GM12865 (cell line): ENCODE measurements around the gene SNX7.

Experiments used
- DNase-seq: peaks from one replicate; pipeline ENCODE4 v3.0.0; 2010; ENCODE audit warnings: low read depth
- H3K4me3 ChIP-seq: 2 replicates; pipeline ENCODE4 v1.5.1; 2011; ENCODE audit warnings: mild to moderate bottlenecking, low read depth, low read length, control low read depth
- TF ChIP-seq, protein P1 (sequence below): IDR thresholded peaks from 2 replicates; pipeline ENCODE4 v1.5.1; 2011; ENCODE audit warnings: low read length, control low read depth, low read depth, inconsistent platforms; ENCODE audit not compliant: insufficient read depth; ENCODE audit errors: missing control alignments

The SNX7 gene

DNA sequence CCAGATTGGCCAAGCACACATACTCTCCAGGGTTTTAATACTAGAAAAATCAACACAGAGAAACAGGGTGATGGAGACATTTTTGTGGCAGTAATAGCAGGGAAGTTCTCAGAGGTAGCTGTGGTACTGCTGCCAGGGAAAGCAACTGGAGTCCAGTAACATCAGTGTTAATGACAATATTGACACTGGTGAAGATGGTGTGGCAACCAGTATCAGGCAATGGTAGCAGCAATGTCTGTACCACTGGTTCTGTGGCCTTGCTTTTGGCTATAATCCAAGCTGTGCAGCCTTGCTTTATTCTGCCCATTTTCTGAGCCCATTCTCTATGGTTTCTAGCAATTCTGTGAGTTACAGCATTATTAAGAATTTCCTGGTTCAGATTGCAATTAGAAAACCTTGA lies 1.6 kb upstream of the SNX7 start:
- H3K4me3 ChIP-seq = no peak overlapping the region
- TF ChIP-seq, protein P1, sequence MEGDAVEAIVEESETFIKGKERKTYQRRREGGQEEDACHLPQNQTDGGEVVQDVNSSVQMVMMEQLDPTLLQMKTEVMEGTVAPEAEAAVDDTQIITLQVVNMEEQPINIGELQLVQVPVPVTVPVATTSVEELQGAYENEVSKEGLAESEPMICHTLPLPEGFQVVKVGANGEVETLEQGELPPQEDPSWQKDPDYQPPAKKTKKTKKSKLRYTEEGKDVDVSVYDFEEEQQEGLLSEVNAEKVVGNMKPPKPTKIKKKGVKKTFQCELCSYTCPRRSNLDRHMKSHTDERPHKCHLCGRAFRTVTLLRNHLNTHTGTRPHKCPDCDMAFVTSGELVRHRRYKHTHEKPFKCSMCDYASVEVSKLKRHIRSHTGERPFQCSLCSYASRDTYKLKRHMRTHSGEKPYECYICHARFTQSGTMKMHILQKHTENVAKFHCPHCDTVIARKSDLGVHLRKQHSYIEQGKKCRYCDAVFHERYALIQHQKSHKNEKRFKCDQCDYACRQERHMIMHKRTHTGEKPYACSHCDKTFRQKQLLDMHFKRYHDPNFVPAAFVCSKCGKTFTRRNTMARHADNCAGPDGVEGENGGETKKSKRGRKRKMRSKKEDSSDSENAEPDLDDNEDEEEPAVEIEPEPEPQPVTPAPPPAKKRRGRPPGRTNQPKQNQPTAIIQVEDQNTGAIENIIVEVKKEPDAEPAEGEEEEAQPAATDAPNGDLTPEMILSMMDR = no peak
- DNase-seq = no peak

DNA sequence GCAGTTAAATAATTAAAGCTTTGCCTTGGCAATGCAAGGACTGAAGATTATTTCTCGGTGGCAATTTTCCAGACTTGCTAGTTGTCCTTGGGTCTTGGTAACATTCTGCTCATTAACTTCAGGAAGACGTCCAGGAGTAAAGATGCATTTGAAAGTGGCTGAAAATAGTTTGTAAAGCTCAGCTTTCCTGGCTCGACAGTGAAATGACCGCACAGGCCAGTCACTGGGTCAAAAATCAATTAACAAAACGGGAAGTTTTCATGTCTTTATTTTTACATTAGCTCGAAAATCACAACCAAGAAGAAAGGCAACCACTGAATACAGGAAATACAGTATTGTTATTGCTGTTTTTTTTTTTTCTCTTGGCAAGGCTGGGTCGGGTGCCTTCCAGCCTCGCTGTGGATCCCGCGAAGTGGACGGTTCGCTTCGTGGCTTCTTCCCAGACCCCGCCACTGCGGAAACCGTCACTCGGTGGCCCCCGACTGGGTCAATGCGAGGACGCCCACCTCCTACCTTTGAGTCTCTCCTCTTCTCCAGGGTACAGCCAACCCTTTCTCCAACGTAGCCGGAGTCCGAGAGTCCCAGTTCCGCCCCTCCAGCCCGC lies 479 bp upstream of the SNX7 start:
- no peak for DNase-seq
- TF ChIP-seq, protein P1 = no peak
- no peak overlapping the region for H3K4me3 ChIP-seq

DNA sequence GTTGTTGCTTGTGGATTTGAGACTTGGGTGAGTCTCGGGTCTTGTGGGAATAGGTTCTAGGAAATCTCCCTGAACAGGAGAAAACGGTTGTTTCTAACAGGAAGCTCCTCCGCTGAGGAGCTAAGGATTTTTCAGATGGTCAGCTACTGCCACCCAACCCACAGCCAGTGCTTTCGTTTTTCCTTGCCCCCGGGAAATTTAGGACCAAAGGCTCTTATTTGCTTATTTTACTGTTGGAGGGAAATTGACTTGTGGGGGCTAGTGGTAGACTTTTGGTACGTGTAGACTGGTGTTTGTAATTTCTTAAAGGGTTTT lies 792 bp downstream of the SNX7 start:
- H3K4me3 ChIP-seq = no peak overlapping the region
- TF ChIP-seq, protein P1 = no peak
- DNase-seq = no peak

DNA sequence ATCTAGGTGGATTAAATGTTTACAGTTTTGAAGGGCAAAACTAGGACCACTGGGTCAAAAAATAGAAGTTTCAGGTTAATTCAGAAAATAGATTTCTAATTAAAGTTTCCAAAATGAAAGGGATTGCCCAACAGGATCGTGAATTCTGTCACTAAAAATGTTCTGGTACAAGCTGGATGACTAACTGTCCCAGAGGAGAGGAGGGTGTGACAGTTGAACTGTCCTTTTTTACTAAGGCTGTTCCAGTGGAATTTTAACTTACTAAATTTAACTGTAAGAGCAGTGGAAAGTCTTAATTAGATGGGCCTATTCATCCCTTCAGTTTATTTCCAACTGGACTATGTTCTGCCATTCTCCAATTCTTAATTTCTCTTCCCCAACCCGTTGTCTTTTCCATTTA lies 7.2 kb downstream of the SNX7 start:
- DNase-seq = no peak
- H3K4me3 ChIP-seq = no peak overlapping the region
- TF ChIP-seq, protein P1 = no peak

DNA sequence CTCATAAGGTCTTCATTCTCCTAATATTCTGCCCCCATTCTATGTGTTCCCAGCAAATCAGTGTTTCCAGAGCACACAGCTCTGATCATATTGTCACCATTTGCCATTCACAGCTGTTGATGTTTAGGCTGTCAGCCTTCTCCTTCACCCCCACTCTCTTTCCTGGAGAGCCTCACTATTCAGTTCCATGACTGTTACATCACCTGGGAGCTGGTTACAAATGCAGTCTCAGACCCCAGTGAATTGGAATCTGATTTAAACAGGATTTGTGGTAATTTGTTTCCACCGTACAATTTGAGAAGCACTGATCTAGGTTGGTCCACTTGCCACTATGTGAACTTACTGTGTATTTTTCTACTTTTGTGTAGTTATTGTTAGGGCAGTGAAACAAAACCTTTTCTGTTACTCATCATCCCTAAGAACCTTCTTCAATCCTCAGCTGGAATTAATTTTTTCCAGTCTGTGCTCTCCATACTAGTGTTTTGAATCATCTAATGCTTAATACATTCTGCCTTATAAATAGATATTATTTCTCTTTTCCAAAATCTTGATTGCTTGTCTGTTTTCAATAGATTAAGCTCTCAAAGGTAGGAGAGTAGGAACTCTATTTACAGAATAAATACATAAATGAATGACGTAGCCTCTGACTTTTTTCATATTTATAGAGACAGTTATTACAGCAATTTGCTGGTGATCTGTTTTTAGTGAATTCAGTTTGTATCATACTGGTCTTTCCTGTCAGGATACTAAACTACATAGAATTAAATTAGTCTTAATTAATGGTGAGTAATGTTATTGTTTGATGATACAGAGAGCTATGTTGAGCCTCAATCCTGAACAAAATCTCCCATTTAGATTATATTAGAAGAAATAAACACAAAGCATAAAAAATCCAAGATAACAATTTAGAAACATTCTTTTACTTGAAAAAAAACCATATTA lies 8.1 kb downstream of the SNX7 start:
- TF ChIP-seq, protein P1 = no peak
- H3K4me3 ChIP-seq = no peak overlapping the region
- no peak for DNase-seq

DNA sequence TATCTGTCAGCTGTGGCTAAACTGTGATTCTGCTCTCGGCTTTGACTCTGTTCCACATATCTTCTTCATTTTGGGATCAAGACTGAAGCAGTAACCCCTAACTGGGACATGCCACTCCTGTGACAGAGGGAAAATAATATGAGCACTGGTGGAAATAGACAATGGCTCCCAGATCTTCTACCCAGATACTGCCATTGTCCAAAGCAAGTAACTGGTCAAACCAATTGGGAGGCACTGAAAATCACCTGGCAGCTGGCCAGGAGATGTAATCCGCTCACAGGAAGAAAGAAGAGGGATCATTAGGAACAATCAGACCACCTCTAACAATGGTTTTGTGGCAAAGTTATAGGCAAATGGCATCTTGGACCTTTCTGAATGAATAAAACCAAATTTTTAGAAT lies 10.7 kb downstream of the SNX7 start:
- H3K4me3 ChIP-seq = no peak overlapping the region
- no peak for DNase-seq
- TF ChIP-seq, protein P1 = no peak
